Measurements from ENCODE around the gene COQ8B.

GRCh38 chr19:40650749-40651305 lies 65.9 kb downstream of the COQ8B start:
- TF ChIP-seq, protein P1, sequence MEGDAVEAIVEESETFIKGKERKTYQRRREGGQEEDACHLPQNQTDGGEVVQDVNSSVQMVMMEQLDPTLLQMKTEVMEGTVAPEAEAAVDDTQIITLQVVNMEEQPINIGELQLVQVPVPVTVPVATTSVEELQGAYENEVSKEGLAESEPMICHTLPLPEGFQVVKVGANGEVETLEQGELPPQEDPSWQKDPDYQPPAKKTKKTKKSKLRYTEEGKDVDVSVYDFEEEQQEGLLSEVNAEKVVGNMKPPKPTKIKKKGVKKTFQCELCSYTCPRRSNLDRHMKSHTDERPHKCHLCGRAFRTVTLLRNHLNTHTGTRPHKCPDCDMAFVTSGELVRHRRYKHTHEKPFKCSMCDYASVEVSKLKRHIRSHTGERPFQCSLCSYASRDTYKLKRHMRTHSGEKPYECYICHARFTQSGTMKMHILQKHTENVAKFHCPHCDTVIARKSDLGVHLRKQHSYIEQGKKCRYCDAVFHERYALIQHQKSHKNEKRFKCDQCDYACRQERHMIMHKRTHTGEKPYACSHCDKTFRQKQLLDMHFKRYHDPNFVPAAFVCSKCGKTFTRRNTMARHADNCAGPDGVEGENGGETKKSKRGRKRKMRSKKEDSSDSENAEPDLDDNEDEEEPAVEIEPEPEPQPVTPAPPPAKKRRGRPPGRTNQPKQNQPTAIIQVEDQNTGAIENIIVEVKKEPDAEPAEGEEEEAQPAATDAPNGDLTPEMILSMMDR (IDR thresholded peaks at IDR 0.05): no peak
- no peak for TF ChIP-seq POLR2A (IDR thresholded peaks at IDR 0.05)

Measured in heart left ventricle (tissue), 13 donors.